T-helper 2 cell treated with Interferon-gamma antibody and Interleukin-4, amounts not matched to agents 5 μg/mL and 100 μg/mL, for 36 hours (primary cell): ENCODE data around the gene CDH12.
"Not testable (repeated sequence)": the region's sequence is repeated elsewhere in the genome, so short reads cannot be mapped to it uniquely, and the experiment has no call there.

ENCODE experiments used
- DNase-seq: peaks from one replicate; pipeline ENCODE4 v3.0.0; 2021; ENCODE audit warnings: low spot score
- H3K27ac Mint-ChIP-seq: one replicate; pipeline ENCODE4 v1.8.0; 2021; ENCODE audit warnings: mild to moderate bottlenecking, mixed read lengths
- H3K27me3 Mint-ChIP-seq: one replicate; pipeline ENCODE4 v1.8.0; 2021; ENCODE audit warnings: low read depth, mixed read lengths
- H3K36me3 Mint-ChIP-seq: one replicate; pipeline ENCODE4 v1.8.0; 2021; ENCODE audit warnings: low read depth, mixed read lengths
- H3K4me1 Mint-ChIP-seq: one replicate; pipeline ENCODE4 v1.8.0; 2021; ENCODE audit warnings: low read depth, mixed read lengths
- H3K4me3 Mint-ChIP-seq: one replicate; pipeline ENCODE4 v1.8.0; 2022; ENCODE audit warnings: mild to moderate bottlenecking, moderate library complexity, mixed read lengths
- H3K9me3 Mint-ChIP-seq: one replicate; pipeline ENCODE4 v1.8.0; 2021; ENCODE audit warnings: mixed read lengths

CDH12 gene

DNA sequence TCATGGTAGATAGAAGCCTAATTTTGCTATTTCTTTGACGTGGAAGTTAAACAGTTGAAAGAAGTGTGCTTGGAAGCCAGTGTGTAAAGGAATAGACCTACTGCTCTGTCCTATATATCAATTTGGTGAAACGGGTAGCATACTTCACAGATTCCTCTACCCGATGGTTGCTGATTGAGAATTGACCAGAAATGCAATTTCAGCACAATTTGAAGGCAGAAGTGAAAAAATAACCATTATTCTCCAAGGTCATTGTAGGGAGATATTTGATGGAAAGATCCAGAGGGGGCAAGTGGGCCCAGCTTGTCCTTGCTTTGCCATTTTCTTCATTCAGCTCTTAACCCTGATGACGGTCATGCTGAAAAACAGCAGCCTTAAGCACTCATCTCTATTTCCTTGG, 15.3 kb downstream of the CDH12 start:
- no peaks in the 10 kb centered on the region for H3K4me1 Mint-ChIP-seq

DNA sequence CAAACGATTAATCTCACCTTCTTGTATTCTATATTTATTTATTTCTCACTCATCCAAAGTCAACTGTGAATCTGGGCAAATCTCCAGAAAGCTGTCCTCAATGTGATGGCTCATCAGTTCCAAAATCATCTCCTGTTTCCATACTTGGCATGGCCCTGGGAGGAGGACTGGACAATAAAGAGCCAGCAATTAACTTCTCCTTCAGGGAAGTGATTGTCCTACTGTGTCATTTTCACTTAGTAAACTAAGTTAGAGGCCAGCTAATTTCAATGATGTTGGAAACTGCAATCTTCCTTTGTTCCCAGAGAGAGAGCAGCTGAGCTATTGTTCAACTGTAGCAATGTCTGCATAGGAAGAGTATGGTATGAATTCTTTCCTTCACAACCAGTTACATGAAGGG, 17.5 kb downstream of the CDH12 start:
- Mint-ChIP-seq H3K27me3 (no peaks in the 10 kb centered on the region), H3K27ac (no peak overlapping the region), H3K9me3 (peaks cover 14% of the 10 kb centered on the region), H3K4me1 (no peaks in the 10 kb centered on the region), H3K4me3 (no peak overlapping the region), H3K36me3 (no peaks in the 10 kb centered on the region)
- DNase-seq = no peak

More for the DNA sequence above, 15.3 kb downstream of the CDH12 start:
- Mint-ChIP-seq H3K4me3 (no peak overlapping the region), H3K27ac (no peak overlapping the region), H3K27me3 (no peaks in the 10 kb centered on the region), H3K9me3 (peaks cover 28% of the 10 kb centered on the region), H3K36me3 (no peaks in the 10 kb centered on the region)
- DNase-seq = no peak

DNA sequence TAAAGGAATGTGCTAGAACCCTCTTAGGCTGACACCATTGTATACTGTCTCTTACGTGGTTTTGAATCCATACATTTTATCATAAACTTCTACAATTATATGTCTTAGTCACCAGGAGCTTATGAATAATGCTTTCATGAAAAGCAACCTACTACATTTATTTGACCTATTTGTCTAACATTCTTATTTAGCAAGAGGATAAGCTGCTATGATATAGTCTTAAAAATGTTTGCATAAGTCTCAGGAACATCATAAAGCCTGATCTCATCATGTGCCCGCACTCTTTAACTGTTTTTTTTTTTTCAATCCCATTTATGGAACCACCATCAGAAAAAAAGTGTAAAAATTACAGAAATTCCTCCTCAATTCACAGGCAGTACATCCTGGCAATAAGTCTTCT, 59.7 kb downstream of the CDH12 start:
- Mint-ChIP-seq H3K4me3 (no peak overlapping the region), H3K27me3 (no peaks in the 10 kb centered on the region), H3K4me1 (no peaks in the 10 kb centered on the region), H3K9me3 (peaks cover 43% of the 10 kb centered on the region), H3K36me3 (no peaks in the 10 kb centered on the region), H3K27ac (no peak overlapping the region)
- DNase-seq = no peak

DNA sequence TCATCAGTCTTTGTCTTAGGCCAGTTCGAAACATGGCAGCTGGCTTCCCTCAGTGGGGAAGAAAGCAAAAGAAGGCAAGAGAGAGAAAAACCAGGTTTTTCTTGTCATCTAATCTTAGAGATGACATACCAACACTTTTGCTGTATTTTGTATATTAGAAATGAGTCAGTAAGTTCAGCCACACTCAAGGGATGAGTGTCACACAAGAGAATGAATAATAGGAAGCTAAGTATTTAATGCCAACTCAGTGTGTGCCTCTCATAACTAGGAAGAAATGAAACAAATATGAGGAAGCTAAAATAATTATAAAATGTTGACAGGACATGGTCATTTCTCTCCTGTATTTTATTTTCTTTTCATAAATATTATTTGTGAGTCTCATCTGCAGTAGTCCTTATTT, 65.3 kb downstream of the CDH12 start:
- no peak for DNase-seq
- Mint-ChIP-seq H3K4me3 (no peak overlapping the region), H3K36me3 (no peaks in the 10 kb centered on the region)

DNA sequence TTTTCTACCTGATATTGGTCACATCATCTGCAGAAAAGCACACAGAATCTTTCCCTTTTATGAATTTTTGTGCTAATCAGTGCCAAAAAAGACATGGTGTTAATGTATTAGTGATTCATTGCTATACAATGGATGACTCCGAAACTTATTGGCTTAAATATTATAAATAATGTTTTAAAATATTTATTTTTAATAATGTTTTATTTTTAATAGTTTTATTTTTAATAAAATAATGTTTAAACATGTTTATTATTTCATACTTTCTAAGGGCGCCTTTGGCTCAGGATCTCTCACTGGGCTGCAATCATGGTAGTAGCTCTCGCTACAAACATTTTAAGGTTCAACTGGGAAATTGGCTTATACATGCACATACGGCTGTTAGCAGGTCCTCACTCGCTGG, 65.7 kb downstream of the CDH12 start:
- DNase-seq = no peak
- Mint-ChIP-seq H3K36me3 (no peaks in the 10 kb centered on the region), H3K4me3 (no peak overlapping the region), H3K4me1 (no peaks in the 10 kb centered on the region), H3K9me3 (peaks cover 41% of the 10 kb centered on the region), H3K27ac (no peak overlapping the region), H3K27me3 (no peaks in the 10 kb centered on the region)

More for the DNA sequence above, 65.3 kb downstream of the CDH12 start:
- Mint-ChIP-seq H3K9me3 (peaks cover 37% of the 10 kb centered on the region), H3K27ac (no peak overlapping the region), H3K27me3 (no peaks in the 10 kb centered on the region), H3K4me1 (no peaks in the 10 kb centered on the region)

DNA sequence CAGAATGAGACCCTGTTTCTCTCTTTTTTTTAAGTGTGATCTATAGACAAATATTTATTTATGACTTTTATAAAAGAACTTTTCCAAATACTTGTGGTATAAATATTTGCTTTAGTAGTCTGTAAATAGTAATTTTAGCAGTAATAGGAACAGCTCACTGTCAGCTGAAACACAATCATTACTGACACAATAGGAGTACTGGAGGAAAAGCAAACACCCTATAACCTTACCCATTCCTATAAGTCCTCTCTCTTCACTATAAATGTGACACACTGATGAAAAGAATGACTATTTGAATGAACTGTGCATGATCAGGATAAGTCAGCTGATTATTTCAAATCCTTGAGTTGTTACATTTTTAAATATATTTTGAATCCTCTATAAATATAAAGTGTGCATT, 72.4 kb downstream of the CDH12 start:
- DNase-seq = no peak
- no peaks in the 10 kb centered on the region for H3K36me3 Mint-ChIP-seq
- no peak overlapping the region for H3K4me3 Mint-ChIP-seq
- no peak overlapping the region for H3K27ac Mint-ChIP-seq
- H3K9me3 Mint-ChIP-seq = peaks cover 37% of the 10 kb centered on the region
- H3K27me3 Mint-ChIP-seq = no peaks in the 10 kb centered on the region
- H3K4me1 Mint-ChIP-seq = no peaks in the 10 kb centered on the region

DNA sequence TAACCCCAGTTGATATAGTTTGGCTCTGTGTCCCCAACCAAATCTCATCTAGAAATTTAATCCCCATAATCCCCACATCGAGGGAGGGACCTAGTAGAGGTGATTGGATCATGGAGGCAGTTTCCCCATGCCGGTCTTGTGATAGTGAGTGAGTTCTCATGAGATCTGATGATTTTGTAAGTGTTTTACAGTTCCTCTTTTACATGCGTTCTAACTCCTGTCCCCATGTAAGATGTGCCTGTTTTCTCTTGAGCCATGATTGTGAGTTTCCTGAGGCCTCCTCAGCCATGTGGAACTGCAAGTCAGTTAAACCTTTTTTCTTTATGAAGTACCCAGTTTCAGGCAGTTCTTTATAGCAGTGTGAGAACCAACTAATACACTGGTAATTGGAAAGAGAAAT, 73.6 kb downstream of the CDH12 start:
- peaks cover 36% of the 10 kb centered on the region for H3K9me3 Mint-ChIP-seq
- H3K4me3 Mint-ChIP-seq = no peak overlapping the region
- no peak overlapping the region for H3K27ac Mint-ChIP-seq
- no peak for DNase-seq
- no peaks in the 10 kb centered on the region for H3K27me3 Mint-ChIP-seq
- no peaks in the 10 kb centered on the region for H3K36me3 Mint-ChIP-seq
- H3K4me1 Mint-ChIP-seq = no peaks in the 10 kb centered on the region

DNA sequence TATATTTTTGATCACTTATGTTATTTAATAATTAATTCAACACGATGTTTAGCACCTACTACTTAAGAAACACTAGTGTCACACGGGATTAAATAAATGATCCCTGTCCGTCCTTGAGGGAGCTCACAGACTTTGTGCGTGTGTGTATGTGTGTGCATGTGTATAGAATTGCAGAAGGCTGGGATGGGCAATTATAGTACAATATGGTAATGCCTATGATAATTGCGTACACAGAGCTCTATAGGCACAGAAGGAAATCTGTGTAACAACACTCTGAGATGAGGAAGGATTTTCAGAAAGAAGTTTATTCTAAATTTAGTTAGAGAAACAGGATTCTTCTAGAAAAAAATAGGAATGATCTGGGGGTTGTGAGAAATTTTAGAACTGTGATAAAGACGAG, 76.9 kb downstream of the CDH12 start:
- Mint-ChIP-seq H3K27ac (no peak overlapping the region), H3K4me1 (no peaks in the 10 kb centered on the region), H3K4me3 (no peak overlapping the region), H3K9me3 (peaks cover 36% of the 10 kb centered on the region), H3K36me3 (no peaks in the 10 kb centered on the region), H3K27me3 (no peaks in the 10 kb centered on the region)
- DNase-seq = no peak

DNA sequence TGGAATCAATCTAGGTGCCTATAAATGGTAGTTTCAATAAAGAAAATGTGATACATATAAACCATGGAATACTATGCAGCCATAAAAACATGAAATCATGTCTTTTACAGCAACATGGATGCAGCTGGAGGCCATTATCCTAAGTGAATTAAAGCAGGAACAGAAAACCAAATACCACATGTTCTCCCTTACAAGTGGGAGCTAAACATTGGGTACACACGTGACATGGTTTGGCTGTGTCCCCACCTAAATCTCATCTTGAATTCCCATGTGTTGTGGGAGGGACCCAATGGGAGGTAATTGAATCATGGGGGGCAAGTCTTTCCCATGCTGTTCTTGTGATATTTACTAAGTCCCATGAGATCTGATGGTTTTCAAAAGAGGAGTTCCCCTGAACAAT, 78.9 kb downstream of the CDH12 start:
- H3K4me3 Mint-ChIP-seq, H3K27me3 Mint-ChIP-seq, H3K36me3 Mint-ChIP-seq, DNase-seq, H3K27ac Mint-ChIP-seq, H3K4me1 Mint-ChIP-seq: not testable (repeated sequence)
- H3K9me3 Mint-ChIP-seq = peaks cover 48% of the 10 kb centered on the region

DNA sequence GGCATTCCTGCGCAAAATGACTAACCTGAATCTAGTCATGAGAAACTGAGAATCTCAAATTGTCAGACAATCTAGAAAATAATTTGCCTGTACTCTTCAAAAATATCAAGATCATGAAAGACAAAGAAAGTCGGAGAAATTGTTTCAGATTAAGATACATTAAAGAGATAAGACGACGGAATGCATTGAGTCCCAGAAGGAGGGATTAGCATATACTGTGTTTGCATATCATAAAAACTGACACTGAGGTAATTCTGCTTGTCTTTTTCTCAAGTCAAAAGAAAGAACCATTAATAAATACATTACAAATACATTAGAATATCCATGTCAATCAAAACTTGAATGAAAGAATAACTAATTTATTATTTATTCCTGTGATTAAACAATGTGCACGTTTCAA, 88.4 kb downstream of the CDH12 start:
- H3K36me3 Mint-ChIP-seq = no peaks in the 10 kb centered on the region

DNA sequence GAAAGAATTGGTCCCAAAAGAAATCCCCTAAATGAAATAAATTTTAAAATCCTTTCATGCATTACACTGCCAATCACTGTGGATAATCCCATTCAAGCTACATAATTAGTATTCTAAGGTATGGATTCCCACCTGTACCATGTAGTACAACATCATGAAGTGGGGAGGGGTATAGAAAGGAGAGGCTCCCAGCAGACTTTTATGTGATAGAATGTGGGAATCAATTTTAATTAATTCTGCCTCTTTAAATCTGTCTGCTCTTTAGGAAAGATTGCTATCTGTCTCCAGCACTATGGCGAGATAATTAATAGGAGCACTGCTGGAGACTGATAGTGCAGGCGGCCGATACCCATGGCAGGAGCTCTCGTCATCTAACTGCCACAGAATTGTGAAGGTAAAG, 95.4 kb downstream of the CDH12 start:
- H3K27ac Mint-ChIP-seq = no peak overlapping the region
- H3K27me3 Mint-ChIP-seq = no peaks in the 10 kb centered on the region
- H3K4me1 Mint-ChIP-seq = no peaks in the 10 kb centered on the region
- H3K9me3 Mint-ChIP-seq = peaks cover 22% of the 10 kb centered on the region
- no peaks in the 10 kb centered on the region for H3K36me3 Mint-ChIP-seq
- no peak for DNase-seq
- no peak overlapping the region for H3K4me3 Mint-ChIP-seq

More for the DNA sequence above, 88.4 kb downstream of the CDH12 start:
- H3K9me3 Mint-ChIP-seq = peaks cover 13% of the 10 kb centered on the region
- H3K27ac Mint-ChIP-seq = no peak overlapping the region
- H3K27me3 Mint-ChIP-seq = no peaks in the 10 kb centered on the region
- no peak overlapping the region for H3K4me3 Mint-ChIP-seq
- DNase-seq = no peak
- H3K4me1 Mint-ChIP-seq = no peaks in the 10 kb centered on the region

DNA sequence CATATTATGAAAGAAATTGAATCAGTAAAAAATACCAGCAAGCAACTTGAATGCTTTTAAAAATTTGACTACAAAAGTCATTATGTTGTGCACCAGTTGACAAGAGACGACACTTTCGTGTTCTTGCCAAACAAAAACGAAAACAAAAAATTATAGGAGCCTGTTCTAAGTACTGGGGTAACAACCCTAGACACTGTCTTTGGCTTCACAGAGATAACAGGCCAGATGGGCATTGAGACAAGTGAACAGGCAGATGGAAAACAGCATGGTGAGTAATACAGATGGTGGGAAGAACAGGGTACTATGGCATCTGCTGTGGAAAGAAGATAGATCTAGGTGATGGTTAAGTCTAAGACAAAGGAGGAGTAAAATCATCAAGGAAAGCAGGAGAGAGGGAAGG, 99.0 kb downstream of the CDH12 start:
- H3K36me3 Mint-ChIP-seq = no peaks in the 10 kb centered on the region
- no peak overlapping the region for H3K27ac Mint-ChIP-seq

DNA sequence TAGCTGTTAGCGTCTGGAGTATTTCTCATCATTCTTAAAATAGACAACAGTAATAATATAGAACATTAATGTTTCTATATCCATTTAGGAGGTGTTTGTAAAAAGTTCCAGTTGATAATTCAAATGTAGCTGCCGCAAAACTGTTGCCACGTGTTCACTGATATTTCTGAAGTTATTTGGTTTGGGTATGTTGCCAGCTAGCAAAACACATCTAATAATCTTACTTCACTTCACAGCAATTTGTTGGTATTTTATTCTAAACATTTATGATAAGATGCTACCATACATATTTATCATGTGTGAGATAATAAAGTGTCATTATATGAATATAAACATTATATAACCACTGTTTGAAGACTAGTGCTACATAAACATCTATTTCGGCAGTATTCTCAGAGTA, 101.6 kb downstream of the CDH12 start:
- DNase-seq = no peak
- Mint-ChIP-seq H3K36me3 (no peaks in the 10 kb centered on the region), H3K27ac (no peak overlapping the region), H3K4me1 (no peaks in the 10 kb centered on the region), H3K4me3 (no peak overlapping the region), H3K9me3 (peaks cover 22% of the 10 kb centered on the region), H3K27me3 (no peaks in the 10 kb centered on the region)

More for the DNA sequence above, 99.0 kb downstream of the CDH12 start:
- Mint-ChIP-seq H3K4me3 (no peak overlapping the region), H3K4me1 (no peaks in the 10 kb centered on the region), H3K27me3 (no peaks in the 10 kb centered on the region), H3K9me3 (peaks cover 28% of the 10 kb centered on the region)
- no peak for DNase-seq

DNA sequence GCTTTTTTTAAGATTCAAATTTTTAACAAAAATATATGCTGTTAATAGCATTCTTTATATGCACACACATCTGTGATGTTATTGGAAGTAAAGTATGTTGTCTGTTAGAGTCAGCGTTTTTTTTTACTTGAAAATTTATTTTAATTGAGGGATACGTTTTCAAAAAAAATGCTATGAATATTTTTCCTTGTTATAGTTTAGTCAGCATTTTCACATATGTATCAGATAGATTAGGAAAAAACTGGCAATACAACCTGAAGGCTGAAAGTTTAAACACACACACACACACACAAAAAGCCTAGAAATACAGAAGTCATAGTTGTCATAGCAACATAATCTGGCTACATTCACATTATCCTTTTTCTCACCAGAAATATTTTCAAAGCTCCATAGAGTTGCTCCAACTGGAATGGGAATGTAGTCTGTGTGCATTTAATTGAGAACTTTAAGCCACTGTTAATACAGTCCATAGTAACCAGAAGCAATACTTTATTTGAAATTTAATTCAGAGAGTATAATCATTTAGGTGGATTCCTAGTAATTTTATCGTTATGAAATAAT, 116.6 kb downstream of the CDH12 start:
- DNase-seq = no peak
- Mint-ChIP-seq H3K4me1 (no peaks in the 10 kb centered on the region), H3K27me3 (no peaks in the 10 kb centered on the region), H3K9me3 (peaks cover 24% of the 10 kb centered on the region), H3K4me3 (no peak overlapping the region), H3K27ac (no peak overlapping the region), H3K36me3 (no peaks in the 10 kb centered on the region)

DNA sequence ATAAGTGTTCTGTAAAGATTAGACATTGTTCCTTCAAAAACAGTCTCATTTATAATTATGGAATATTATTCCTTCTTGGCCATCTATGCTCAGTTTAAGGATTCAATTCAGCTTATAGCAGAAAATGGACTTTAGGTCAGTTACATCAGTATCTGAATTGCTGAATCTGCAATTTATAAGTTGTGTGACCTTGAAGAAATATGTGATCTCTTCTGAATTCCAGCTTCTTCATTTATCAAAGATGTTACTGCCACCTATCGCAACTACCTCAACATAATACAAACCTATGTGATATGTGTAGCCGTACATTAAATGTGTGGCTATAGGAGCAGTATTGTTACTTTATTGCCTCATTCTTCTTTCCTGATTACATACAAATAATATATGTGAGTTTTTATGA, 118.2 kb downstream of the CDH12 start:
- H3K36me3 Mint-ChIP-seq = no peaks in the 10 kb centered on the region
- H3K27ac Mint-ChIP-seq = no peak overlapping the region
- H3K4me1 Mint-ChIP-seq = no peaks in the 10 kb centered on the region
- no peak overlapping the region for H3K4me3 Mint-ChIP-seq
- no peaks in the 10 kb centered on the region for H3K27me3 Mint-ChIP-seq
- peaks cover 24% of the 10 kb centered on the region for H3K9me3 Mint-ChIP-seq
- no peak for DNase-seq
